H9 (cell line): Measurements from ENCODE around the gene BTBD19. TPM values are rescaled to one million over a fixed set of nuclear protein-coding genes. Genes with fewer than 3 reads are reported as not detected.

Source experiments
- DNase-seq: peaks from one replicate; pipeline ENCODE4 v3.0.0-alpha.2; 2017
- H2AFZ ChIP-seq: one replicate; pipeline ENCODE4 v1.6.1; 2013; ENCODE audit warnings: mild to moderate bottlenecking, low read length, control low read depth, moderate library complexity
- H2AK5ac ChIP-seq: 2 replicates; pipeline ENCODE4 v1.6.1; 2013; ENCODE audit warnings: low read length, control low read depth, mixed read lengths; ENCODE audit not compliant: insufficient read length
- H2BK120ac ChIP-seq: one replicate; pipeline ENCODE4 v1.6.1; 2013; ENCODE audit warnings: low read depth, mild to moderate bottlenecking, low read length, control low read depth, inconsistent platforms; ENCODE audit not compliant: poor library complexity, severe bottlenecking
- H2BK12ac ChIP-seq: 2 replicates; pipeline ENCODE4 v1.6.1; 2013; ENCODE audit warnings: low read length, control low read depth, mixed read lengths, low read depth; ENCODE audit not compliant: insufficient read length
- H2BK15ac ChIP-seq: 2 replicates; pipeline ENCODE4 v1.6.1; 2013; ENCODE audit warnings: low read depth, low read length, control low read depth
- H2BK20ac ChIP-seq: one replicate; pipeline ENCODE4 v1.6.1; 2013; ENCODE audit warnings: low read depth, mild to moderate bottlenecking, low read length, control low read depth, inconsistent platforms; ENCODE audit not compliant: poor library complexity, severe bottlenecking
- H2BK5ac ChIP-seq: 2 replicates; pipeline ENCODE4 v1.6.1; 2013; ENCODE audit warnings: low read length, control low read depth, mixed read lengths; ENCODE audit not compliant: insufficient read length
- H3K14ac ChIP-seq: 2 replicates; pipeline ENCODE4 v1.6.1; 2013; ENCODE audit warnings: low read length, control low read depth; ENCODE audit not compliant: insufficient read depth
- H3K18ac ChIP-seq: 2 replicates; pipeline ENCODE4 v1.6.1; 2013; ENCODE audit warnings: low read depth, mild to moderate bottlenecking, mixed read lengths, low read length, control low read depth; ENCODE audit not compliant: insufficient read length
- H3K23ac ChIP-seq: 2 replicates; pipeline ENCODE4 v1.6.1; 2013; ENCODE audit warnings: low read length, control low read depth, mixed read lengths, low read depth; ENCODE audit not compliant: insufficient read length
- H3K23me2 ChIP-seq: 2 replicates; pipeline ENCODE4 v1.6.1; 2013; ENCODE audit warnings: low read depth, mild to moderate bottlenecking, mixed read lengths, low read length, control low read depth; ENCODE audit not compliant: insufficient read length, poor library complexity, severe bottlenecking
- H3K27ac ChIP-seq: 2 replicates; pipeline ENCODE4 v1.5.1; 2013; ENCODE audit warnings: low read length, control low read depth, mixed read lengths, low read depth; ENCODE audit not compliant: insufficient read length
- H3K27me3 ChIP-seq: 2 replicates; pipeline ENCODE4 v1.6.1; 2013; ENCODE audit warnings: low read length, control low read depth, inconsistent platforms; ENCODE audit not compliant: insufficient read depth
- H3K4ac ChIP-seq: 2 replicates; pipeline ENCODE4 v1.6.1; 2013; ENCODE audit warnings: low read depth, mild to moderate bottlenecking, control low read depth, inconsistent platforms, low read length, moderate library complexity
- H3K4me1 ChIP-seq: 2 replicates; pipeline ENCODE4 v1.6.1; 2013; ENCODE audit warnings: low read length, control low read depth, inconsistent platforms; ENCODE audit not compliant: insufficient read depth
- H3K4me2 ChIP-seq: 2 replicates; pipeline ENCODE4 v1.6.1; 2013; ENCODE audit warnings: low read length, control low read depth, mixed read lengths; ENCODE audit not compliant: insufficient read length, insufficient read depth
- H3K56ac ChIP-seq: 2 replicates; pipeline ENCODE4 v1.6.1; 2013; ENCODE audit warnings: low read depth, mild to moderate bottlenecking, mixed read lengths, low read length, control low read depth; ENCODE audit not compliant: insufficient read length
- H3K79me1 ChIP-seq: 2 replicates; pipeline ENCODE4 v1.6.1; 2013; ENCODE audit warnings: low read depth, mild to moderate bottlenecking, moderate library complexity, low read length, control low read depth, inconsistent platforms; ENCODE audit not compliant: insufficient read depth, poor library complexity, severe bottlenecking
- H3K79me2 ChIP-seq: 2 replicates; pipeline ENCODE4 v1.6.1; 2013; ENCODE audit warnings: low read length, control low read depth, inconsistent platforms; ENCODE audit not compliant: insufficient read depth
- H3K9ac ChIP-seq: 2 replicates; pipeline ENCODE4 v1.6.1; 2013; ENCODE audit warnings: low read length, control low read depth, mixed read lengths; ENCODE audit not compliant: insufficient read length; ENCODE audit errors: extremely low read depth
- H3K9me3 ChIP-seq: one replicate; pipeline ENCODE4 v1.6.1; 2013; ENCODE audit warnings: low read depth, low read length, inconsistent platforms; ENCODE audit not compliant: control insufficient read depth
- H3T11ph ChIP-seq: one replicate; pipeline ENCODE4 v1.6.1; 2013; ENCODE audit warnings: mild to moderate bottlenecking, low read length, control low read depth, inconsistent platforms
- H4K20me1 ChIP-seq: one replicate; pipeline ENCODE4 v1.6.1; 2013; ENCODE audit not compliant: control insufficient read depth, insufficient read length, insufficient read depth
- H4K5ac ChIP-seq: 2 replicates; pipeline ENCODE4 v1.6.1; 2013; ENCODE audit warnings: low read depth, mild to moderate bottlenecking, mixed read lengths, low read length, control low read depth; ENCODE audit not compliant: insufficient read length
- H4K8ac ChIP-seq: replicated peaks from 2 replicates; pipeline ENCODE4 v1.6.1; 2013; ENCODE audit warnings: low read length, control low read depth, mixed read lengths, low read depth; ENCODE audit not compliant: insufficient read length
- H4K91ac ChIP-seq: 2 replicates; pipeline ENCODE4 v1.6.1; 2013; ENCODE audit warnings: low read depth, mild to moderate bottlenecking, moderate library complexity, mixed read lengths, low read length, control low read depth; ENCODE audit not compliant: insufficient read length
- H3K27ac Mint-ChIP-seq, 3 experiments: 2 replicates in 2 of 3; 3 replicates in 1 of 3; pipeline ENCODE4 v1.8.0; 2020 to 2021; ENCODE audit warnings: mixed read lengths in 3 of 3, mild to moderate bottlenecking in 1 of 3, moderate library complexity in 1 of 3
- H3K27me3 Mint-ChIP-seq: 2 replicates; pipeline ENCODE4 v1.8.0; 2021; ENCODE audit warnings: low read depth, mild to moderate bottlenecking, moderate library complexity, mixed read lengths
- H3K36me3 Mint-ChIP-seq, 3 experiments: 2 replicates in 2 of 3; 3 replicates in 1 of 3; pipeline ENCODE4 v1.8.0; 2020 to 2021; ENCODE audit warnings: low read depth in 3 of 3, mixed read lengths in 3 of 3; ENCODE audit not compliant: insufficient read depth in 1 of 3
- H3K4me1 Mint-ChIP-seq, 2 experiments: 2 replicates each; pipeline ENCODE4 v1.8.0; 2020; ENCODE audit warnings: mixed read lengths in 2 of 2
- H3K4me3 Mint-ChIP-seq, 2 experiments: 2 replicates in 1 of 2; 3 replicates in 1 of 2; pipeline ENCODE4 v1.8.0; 2020 to 2021; ENCODE audit warnings: mild to moderate bottlenecking in 2 of 2, mixed read lengths in 2 of 2, moderate library complexity in 1 of 2
- H3K9me3 Mint-ChIP-seq, 2 experiments: 2 replicates in 1 of 2; 3 replicates in 1 of 2; pipeline ENCODE4 v1.8.0; 2020; ENCODE audit warnings: mild to moderate bottlenecking in 2 of 2, mixed read lengths in 2 of 2, moderate library complexity in 1 of 2
- CTCF ChIP-seq: fragments of 200-600 bp; sonication (generic); conservative IDR thresholded peaks from 3 replicates; pipeline ENCODE4 v1.8.0; 2021; ENCODE audit warnings: antibody characterized with exemption, mild to moderate bottlenecking
- WGBS: extraction: QIAGEN DNeasy Blood & Tissue Kit; methylation state at CpG from one replicate; pipeline ENCODE4 v1.1.7; 2013; ENCODE audit warnings: missing lambda C conversion rate, low lambda C conversion rate, mixed read lengths; ENCODE audit not compliant: insufficient read length; ENCODE audit errors: extremely low coverage; 5-methylcytosine and 5-hydroxymethylcytosine counted together
- total RNA-seq: library from RNA; stranded (reverse); gene quantifications from 2 replicates; pipeline ENCODE4 v1.2.1, GENCODE V29; 2021

The BTBD19 gene
- total RNA-seq, 1 experiment from 2014 or later = 1.9 TPM

- WGBS = no CpG with 5 or more reads among the region's 13 CpGs
- Histone ChIP-seq H2AK5ac (no peak overlapping the region), H4K91ac (no peak overlapping the region), H3K79me2 (no peaks in the 10 kb centered on the region), H3K4me1 (no peaks in the 10 kb centered on the region; the same call in 1 of the 2 replicates), H2BK12ac (no peak overlapping the region), H3K56ac (no peak overlapping the region), H3K4me2 (no peak overlapping the region), H2AFZ (no peak overlapping the region), H3K27me3 (no peaks in the 10 kb centered on the region), H3K14ac (no peak overlapping the region; the same call in 1 of the 2 replicates), H4K8ac (no peak overlapping the region), H2BK20ac (no peak overlapping the region), H3K18ac (no peak overlapping the region), H2BK120ac (no peak overlapping the region), H3K23ac (no peak overlapping the region), H4K20me1 (no peaks in the 10 kb centered on the region), H2BK5ac (no peak overlapping the region), H3K79me1 (no peaks in the 10 kb centered on the region), H3K4ac (no peak overlapping the region), H3K9ac (no peak overlapping the region), H3K23me2 (no peaks in the 10 kb centered on the region), H3K27ac (no peak overlapping the region), H3T11ph (no peak overlapping the region), H2BK15ac (no peak overlapping the region), H4K5ac (no peak overlapping the region), H3K9me3 (no peaks in the 10 kb centered on the region)
- H3K4me1 Mint-ChIP-seq = peaks cover 11 to 14% of the 10 kb centered on the region in 2 experiments
- no peaks in the 10 kb centered on the region for H3K9me3 Mint-ChIP-seq
- 0 out of 5 replicates have a peak overlapping the region, but pooled peaks of 1 of the 2 experiments have one; percentile 1 for H3K4me3 Mint-ChIP-seq
- no peaks in the 10 kb centered on the region for H3K36me3 Mint-ChIP-seq
- DNase-seq = peak; percentile 36
- H3K27me3 Mint-ChIP-seq = no peaks in the 10 kb centered on the region; the same call in 1 of the 2 replicates
- TF ChIP-seq CTCF = no peak
- peak overlapping the region in 1 of 3 experiments; percentile 61; a peak in 1 of 7 replicates for H3K27ac Mint-ChIP-seq
These were observed 23.9 kb downstream of the BTBD19 start for GRCh38 chr1:44832056-44832705.
